LoVo (cell line): ENCODE results near the gene MAPK4.
"Not testable (repeated sequence)": the region's sequence is repeated elsewhere in the genome, so short reads cannot be mapped to it uniquely, and the experiment has no call there.

Experiments
- DNase-seq: peaks from one replicate; pipeline ENCODE4 v3.0.0-alpha.2; 2016; ENCODE audit warnings: low spot score

Gene MAPK4

GRCh38 chr18:50750546-50750945, 190.7 kb downstream of the MAPK4 start:
- DNase-seq = no peak

- DNase-seq = no peak
These were observed 191.6 kb downstream of the MAPK4 start for GRCh38 chr18:50751490-50751889.

GRCh38 chr18:50751947-50752346, 192.1 kb downstream of the MAPK4 start:
- no peak for DNase-seq

- no peak for DNase-seq
These were observed 193.4 kb downstream of the MAPK4 start for GRCh38 chr18:50753311-50753710.

- DNase-seq = no peak
These were observed 194.4 kb downstream of the MAPK4 start for GRCh38 chr18:50754297-50754696.

GRCh38 chr18:50757358-50757757, 197.5 kb downstream of the MAPK4 start:
- no peak for DNase-seq

- DNase-seq = no peak
These were observed 209.6 kb downstream of the MAPK4 start for GRCh38 chr18:50769463-50769862.

- DNase-seq = no peak
These were observed 215.3 kb downstream of the MAPK4 start for GRCh38 chr18:50775207-50775606.

- no peak for DNase-seq
These were observed 215.8 kb downstream of the MAPK4 start for GRCh38 chr18:50775726-50776125.

- DNase-seq = no peak
These were observed 216.5 kb downstream of the MAPK4 start for GRCh38 chr18:50776383-50776782.

GRCh38 chr18:50779021-50779420, 219.1 kb downstream of the MAPK4 start:
- not testable (repeated sequence) for DNase-seq
